K562 treated with DMSO at 1 percent for 12 hours (cell line): ENCODE data around the gene DOLPP1. TPM values are rescaled to one million over a fixed set of nuclear protein-coding genes. Genes with fewer than 3 reads are reported as not detected.

ENCODE experiments used
- total RNA-seq: library from RNA; unstranded; fragments of 300-600 nt; gene quantifications from 2 replicates; pipeline ENCODE4 v1.2.3, GENCODE V29; 2022; ENCODE audit not compliant: insufficient read depth

The DOLPP1 gene, protein sequence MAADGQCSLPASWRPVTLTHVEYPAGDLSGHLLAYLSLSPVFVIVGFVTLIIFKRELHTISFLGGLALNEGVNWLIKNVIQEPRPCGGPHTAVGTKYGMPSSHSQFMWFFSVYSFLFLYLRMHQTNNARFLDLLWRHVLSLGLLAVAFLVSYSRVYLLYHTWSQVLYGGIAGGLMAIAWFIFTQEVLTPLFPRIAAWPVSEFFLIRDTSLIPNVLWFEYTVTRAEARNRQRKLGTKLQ
- total RNA-seq: 23.5 and 28.7 TPM in 2 replicates

DNA sequence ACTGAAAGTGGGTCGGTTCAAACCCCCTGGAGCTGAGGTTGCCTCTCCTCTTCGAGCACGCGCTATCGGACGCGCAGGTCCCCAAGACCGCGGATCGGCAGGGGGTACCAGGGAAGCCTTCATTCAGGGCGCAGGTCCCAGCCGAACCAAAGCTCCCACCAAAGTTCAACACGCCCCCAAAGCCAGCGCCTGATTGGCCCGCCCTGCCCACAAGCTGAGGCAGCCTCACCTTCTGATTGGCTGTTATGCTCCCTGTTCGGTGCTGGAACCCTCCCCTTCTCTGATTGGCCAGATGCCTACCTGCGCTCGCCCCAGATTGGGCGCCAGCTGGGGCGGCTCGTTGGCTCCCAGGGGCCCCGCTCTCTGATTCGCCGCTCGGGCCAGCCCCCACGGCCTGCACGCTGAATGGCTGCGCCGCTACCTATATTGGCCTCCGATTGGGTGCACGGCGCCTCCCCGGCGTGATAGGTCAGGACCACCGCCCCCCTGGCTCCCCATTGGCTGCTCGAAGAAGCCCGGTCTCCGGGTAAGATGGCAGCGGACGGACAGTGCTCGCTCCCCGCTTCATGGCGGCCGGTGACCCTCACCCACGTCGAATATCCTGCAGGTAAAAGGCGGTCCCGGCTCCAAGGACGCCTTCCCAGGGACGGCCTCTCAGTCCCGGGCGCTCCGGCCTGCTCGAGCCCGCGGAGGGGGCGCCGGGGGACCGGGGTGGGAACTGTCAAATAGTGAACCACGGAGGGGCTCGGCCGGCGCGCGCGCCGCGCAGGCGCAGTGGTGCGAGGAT is at the start of gene DOLPP1:
Gene DOLPP1 (plus strand): TSS at position 511 of the 787 bp plus-strand sequence. CDS start 21 bp downstream, at position 532.

DNA sequence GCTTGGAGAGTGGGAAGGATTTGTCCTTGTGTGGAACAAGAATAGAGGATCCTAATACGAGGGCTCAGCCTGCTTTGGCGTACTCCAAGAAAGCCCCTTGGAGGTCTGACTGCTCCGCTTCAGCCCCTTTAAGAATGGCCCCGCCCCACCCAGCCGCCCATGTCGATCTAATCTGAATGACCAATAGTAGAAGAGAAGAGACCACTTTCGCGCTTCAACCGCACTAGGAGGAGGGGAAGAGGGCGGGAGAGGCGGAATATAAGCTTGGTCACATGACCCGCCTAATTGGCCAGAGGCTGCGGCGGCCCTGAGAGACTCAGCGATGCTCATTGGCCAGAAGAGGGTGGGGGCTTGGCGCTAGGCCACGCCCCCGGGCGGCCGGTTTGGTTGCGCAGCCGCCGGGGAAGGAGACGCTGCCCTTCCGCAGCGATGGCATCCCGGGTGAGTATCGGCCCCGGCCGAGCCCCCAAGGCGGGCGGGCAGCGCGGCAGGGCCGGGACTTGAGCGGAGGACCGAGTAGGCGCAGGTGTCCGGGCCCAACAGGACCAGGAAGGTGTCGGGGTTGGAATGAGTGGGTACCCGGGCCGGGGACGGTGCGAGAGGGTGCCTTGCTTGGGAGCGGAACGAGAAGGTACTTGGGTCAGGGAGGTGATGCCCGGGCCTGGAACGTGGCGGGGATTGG is 44.5 kb upstream of the DOLPP1 start, which contains the start of gene MIGA2:
Gene MIGA2 (plus strand): TSS at position 386 of the 682 bp plus-strand sequence. CDS start 3,969 bp downstream, outside the sequence.

DNA sequence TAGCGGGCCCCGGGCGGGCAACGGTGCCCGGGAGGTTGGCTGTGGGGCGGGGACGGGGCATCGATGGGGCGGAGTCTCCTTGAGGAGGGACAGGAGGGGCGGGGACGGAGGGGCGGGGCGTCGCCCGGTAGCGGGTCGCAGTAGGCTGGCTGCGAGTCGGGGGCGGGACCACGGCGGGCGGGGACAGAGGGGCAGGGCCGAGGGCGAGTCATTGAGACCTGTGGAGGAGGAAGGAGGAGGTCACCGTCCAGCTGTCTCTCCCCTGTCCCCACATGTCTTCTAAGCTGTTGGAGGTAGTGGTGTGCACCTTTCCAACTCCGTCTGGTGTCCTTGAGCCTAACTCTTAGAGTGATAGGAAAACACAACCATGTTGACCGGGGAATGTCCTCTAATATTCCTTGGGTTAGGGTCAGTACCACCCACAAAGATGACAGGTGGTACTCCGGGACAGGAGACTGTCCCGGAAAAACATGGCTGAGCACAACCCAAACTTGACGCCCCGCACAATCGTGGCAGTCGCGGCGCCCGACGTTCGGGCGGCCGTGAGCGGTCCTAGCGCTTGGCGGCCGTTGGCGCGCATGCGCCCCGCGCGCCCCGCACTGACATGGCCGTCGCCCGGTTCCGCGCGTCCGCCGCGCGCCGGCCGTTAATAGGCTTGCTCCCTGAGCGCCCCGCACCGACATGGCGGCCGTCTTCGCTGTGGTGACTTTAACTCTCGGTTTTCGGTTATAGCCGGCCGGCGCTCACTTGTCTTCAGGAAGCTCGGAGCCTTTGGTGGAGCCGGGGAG is 30.0 kb downstream of the DOLPP1 start, which contains the start of the genes CRAT and PTPA:
Gene CRAT (minus strand): TSS at position 54 of the 788 bp plus-strand sequence. CDS start 284 bp downstream, outside the sequence.
Gene PTPA (plus strand): TSS at position 676 of the 788 bp plus-strand sequence. CDS start 186 bp downstream, outside the sequence.

Other genes with a start within 250 kb of the DOLPP1 start
- 16.6 and 21.0 TPM in 2 replicates for gene KYAT1, start 199.2 kb upstream of the DOLPP1 start, total RNA-seq
- gene LRRC8A, start 199.0 kb upstream of the DOLPP1 start, total RNA-seq: 17.4 and 38.0 TPM in 2 replicates
- gene PHYHD1, start 160.1 kb upstream of the DOLPP1 start, total RNA-seq: 2.3 TPM in 1 of 2 replicates, not detected in the other
- gene DOLK, start 133.5 kb upstream of the DOLPP1 start, total RNA-seq: 14.8 and 20.1 TPM in 2 replicates
- gene NUP188, start 133.4 kb upstream of the DOLPP1 start, total RNA-seq: 26.6 and 71.0 TPM in 2 replicates
- gene SH3GLB2, start 52.8 kb upstream of the DOLPP1 start, total RNA-seq: 52.4 and 58.2 TPM in 2 replicates
- 14.9 and 35.6 TPM in 2 replicates for gene MIGA2, start 44.5 kb upstream of the DOLPP1 start, total RNA-seq
- 18.6 and 30.0 TPM in 2 replicates for gene CRAT, start 29.7 kb downstream of the DOLPP1 start, total RNA-seq
- 103 and 109 TPM in 2 replicates for gene PTPA, start 30.3 kb downstream of the DOLPP1 start, total RNA-seq
- 7.5 and 10.1 TPM in 2 replicates for gene IER5L, start 97.2 kb downstream of the DOLPP1 start, total RNA-seq